Lower leg skin (tissue), 4 donors: ENCODE data around the gene SAV1. TPM values are rescaled to one million over a fixed set of nuclear protein-coding genes. Genes with fewer than 3 reads are reported as not detected.

Experiments
- DNase-seq, 2 donors: peaks; one replicate each; pipeline ENCODE4 v3.0.0-alpha.2; 2019; ENCODE audit warnings: low spot score in 2 of 2
- H3K4me3 ChIP-seq: fragments of 200-600 bp; sonication (generic); 2 replicates; pipeline ENCODE4 v1.5.1; 2017; ENCODE audit warnings: mild to moderate bottlenecking, low read depth; ENCODE audit not compliant: poor library complexity, severe bottlenecking
- POLR2A ChIP-seq, 2 donors: fragments of 450-650 bp; IDR thresholded peaks; one replicate each; pipeline ENCODE4 v1.6.1; 2016 to 2017; ENCODE audit warnings: antibody characterized with exemption in 2 of 2, mild to moderate bottlenecking in 1 of 2, moderate library complexity in 1 of 2
- WGBS, 2 donors: methylation state at CpG; one replicate each; pipeline ENCODE4 v1.1.5; 2018; 5-methylcytosine and 5-hydroxymethylcytosine counted together
- intact Hi-C: fragments of 100-400 bp; cut with DNase I; formaldehyde crosslinking; loops from one replicate; pipeline ENCODE4 v1.15.0; 2023; ENCODE audit warnings: low total_unique reads
- total RNA-seq, 4 donors: library from RNA; depleted of rRNA; stranded (reverse); fragments of >200 nt; gene quantifications; one replicate each; pipeline ENCODE4 v1.1.0, GENCODE V29; 2016
- TF ChIP-seq, protein P1 (sequence below), 3 donors: fragments of 450-650 bp; IDR thresholded peaks; one replicate each; pipeline ENCODE4 v1.5.1; 2016; ENCODE audit warnings: antibody characterized with exemption in 3 of 3, mild to moderate bottlenecking in 3 of 3, moderate library complexity in 2 of 3

The SAV1 gene
- total RNA-seq, 4 donors from 2014 or later, result 22.8 to 30.0 (median 28.3) TPM

DNA sequence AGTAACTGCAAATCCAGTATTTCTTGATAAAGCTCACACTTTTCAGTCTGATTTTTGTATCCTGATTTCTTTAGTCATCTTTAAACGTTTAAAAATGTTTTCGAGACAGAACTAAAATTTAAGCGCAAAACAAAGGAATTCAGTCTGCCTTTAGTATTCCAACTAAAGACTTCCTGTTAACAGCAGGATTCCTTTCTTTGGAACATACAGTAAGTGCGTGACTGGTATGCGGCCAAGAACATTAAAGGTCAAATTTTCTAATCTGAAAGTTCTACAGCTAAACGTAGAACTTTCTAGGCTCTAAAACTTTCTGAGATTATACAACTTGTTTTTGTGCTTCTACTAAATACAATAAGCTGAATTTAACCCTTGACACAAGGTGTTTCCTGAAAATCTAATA, 9.9 kb downstream of the SAV1 start:
- DNase-seq, result no peak
- TF ChIP-seq POLR2A (IDR thresholded peaks at IDR 0.05), result no peak
- TF ChIP-seq, protein P1, sequence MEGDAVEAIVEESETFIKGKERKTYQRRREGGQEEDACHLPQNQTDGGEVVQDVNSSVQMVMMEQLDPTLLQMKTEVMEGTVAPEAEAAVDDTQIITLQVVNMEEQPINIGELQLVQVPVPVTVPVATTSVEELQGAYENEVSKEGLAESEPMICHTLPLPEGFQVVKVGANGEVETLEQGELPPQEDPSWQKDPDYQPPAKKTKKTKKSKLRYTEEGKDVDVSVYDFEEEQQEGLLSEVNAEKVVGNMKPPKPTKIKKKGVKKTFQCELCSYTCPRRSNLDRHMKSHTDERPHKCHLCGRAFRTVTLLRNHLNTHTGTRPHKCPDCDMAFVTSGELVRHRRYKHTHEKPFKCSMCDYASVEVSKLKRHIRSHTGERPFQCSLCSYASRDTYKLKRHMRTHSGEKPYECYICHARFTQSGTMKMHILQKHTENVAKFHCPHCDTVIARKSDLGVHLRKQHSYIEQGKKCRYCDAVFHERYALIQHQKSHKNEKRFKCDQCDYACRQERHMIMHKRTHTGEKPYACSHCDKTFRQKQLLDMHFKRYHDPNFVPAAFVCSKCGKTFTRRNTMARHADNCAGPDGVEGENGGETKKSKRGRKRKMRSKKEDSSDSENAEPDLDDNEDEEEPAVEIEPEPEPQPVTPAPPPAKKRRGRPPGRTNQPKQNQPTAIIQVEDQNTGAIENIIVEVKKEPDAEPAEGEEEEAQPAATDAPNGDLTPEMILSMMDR (IDR thresholded peaks at IDR 0.05), result no peak
- WGBS, 2 donors, result 23 to 28% methylated on average over 6 of the region's 6 CpGs
- no peak overlapping the region for H3K4me3 ChIP-seq
- intact Hi-C loops, result no loop called here

GRCh38 chr14:50657753-50658152, 10.4 kb downstream of the SAV1 start:
- DNase-seq, result no peak
- intact Hi-C loops, result no loop called here
- no peak overlapping the region for H3K4me3 ChIP-seq
- WGBS, 2 donors, result 17 to 18% methylated on average over 2 of the region's 2 CpGs
- no peak for TF ChIP-seq POLR2A (IDR thresholded peaks at IDR 0.05)
- TF ChIP-seq, protein P1 (IDR thresholded peaks at IDR 0.05), result no peak

DNA sequence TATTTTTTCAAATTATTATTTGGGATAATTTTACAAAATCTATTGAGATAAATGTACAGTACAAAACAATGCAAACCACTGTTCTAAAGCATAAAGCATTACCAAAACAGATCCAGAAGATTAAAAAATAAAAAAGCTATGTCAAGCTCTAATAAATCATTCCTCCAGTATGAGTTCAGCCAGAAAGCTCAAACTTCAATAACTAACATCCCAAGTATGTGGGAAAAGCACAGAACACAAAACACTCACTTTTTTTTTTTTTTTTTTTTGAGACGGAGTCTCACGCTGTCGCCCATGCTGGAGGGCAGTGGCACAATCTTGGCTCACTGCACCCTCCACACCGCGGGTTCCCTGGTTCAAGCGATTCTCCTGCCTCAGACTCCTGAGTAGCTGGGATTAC, 11.3 kb downstream of the SAV1 start:
- H3K4me3 ChIP-seq, result no peak overlapping the region
- 60 to 70% methylated on average over 6 of the region's 6 CpGs for WGBS, 2 donors
- DNase-seq, result no peak
- intact Hi-C loops, result no loop called here
- no peak for TF ChIP-seq POLR2A (IDR thresholded peaks at IDR 0.05)
- TF ChIP-seq, protein P1 (IDR thresholded peaks at IDR 0.05), result no peak

DNA sequence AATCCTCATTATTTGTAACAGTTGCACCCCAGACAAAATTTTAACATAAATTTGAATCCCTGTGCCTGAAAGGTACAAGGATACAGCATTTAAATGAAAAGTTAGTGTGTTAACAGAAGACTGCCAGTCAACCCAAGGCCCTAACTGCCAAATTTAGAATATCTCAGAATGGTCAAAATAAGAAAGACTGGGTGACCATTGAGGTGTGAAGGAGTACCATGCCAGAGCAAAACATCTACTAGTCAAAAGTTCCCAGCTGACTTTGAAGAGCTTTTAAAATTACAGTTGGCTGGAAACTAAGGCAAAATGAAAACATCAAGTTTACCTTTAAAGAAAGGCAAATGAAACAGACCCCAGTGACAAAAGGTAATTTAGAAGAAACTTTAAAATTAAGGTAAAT, 18.4 kb downstream of the SAV1 start:
- TF ChIP-seq, protein P1 (IDR thresholded peaks at IDR 0.05), result no peak
- TF ChIP-seq POLR2A (IDR thresholded peaks at IDR 0.05), result no peak
- intact Hi-C loops, result no loop called here
- no peak overlapping the region for H3K4me3 ChIP-seq
- DNase-seq, result no peak

- TF ChIP-seq POLR2A (IDR thresholded peaks at IDR 0.05), result no peak
- TF ChIP-seq, protein P1 (IDR thresholded peaks at IDR 0.05), result no peak
- H3K4me3 ChIP-seq, result no peak overlapping the region
- no peak for DNase-seq
- intact Hi-C loops, result no loop called here
Measured at GRCh38 chr14:50647753-50648152, 20.4 kb downstream of the SAV1 start.

DNA sequence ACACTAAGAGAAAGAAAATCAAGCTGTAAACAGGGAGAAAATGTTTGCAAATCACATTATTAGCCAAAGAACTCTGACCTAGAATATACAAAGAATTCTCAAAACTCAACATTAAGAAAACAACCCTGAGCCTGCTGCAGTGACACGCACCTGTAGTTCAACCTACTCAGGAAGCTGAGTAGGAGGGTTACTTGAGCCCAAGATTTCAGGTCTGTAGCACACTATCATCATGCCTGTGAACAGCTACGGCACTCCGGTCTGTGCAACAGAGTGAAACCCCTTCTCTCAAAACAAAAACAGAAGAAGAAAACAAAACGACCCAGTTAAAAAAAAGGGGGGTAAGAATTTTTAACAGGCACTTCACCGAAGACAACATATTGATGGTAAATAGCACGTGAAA, 20.8 kb downstream of the SAV1 start:
- TF ChIP-seq, protein P1 (IDR thresholded peaks at IDR 0.05), result no peak
- TF ChIP-seq POLR2A (IDR thresholded peaks at IDR 0.05), result no peak
- no peak overlapping the region for H3K4me3 ChIP-seq
- no peak for DNase-seq
- WGBS, 2 donors, result 75 to 82% methylated on average over 6 of the region's 6 CpGs
- intact Hi-C loops, result no loop called here
